NCI-H2171 treated with DMSO at 0.1 percent for 48 hours (cell line): ENCODE data around the gene PLA2G4E.

Experiments used
- DNase-seq: peaks from one replicate; lab custom pipeline; 2025; lab: John Stamatoyannopoulos, UW

The PLA2G4E gene

DNA sequence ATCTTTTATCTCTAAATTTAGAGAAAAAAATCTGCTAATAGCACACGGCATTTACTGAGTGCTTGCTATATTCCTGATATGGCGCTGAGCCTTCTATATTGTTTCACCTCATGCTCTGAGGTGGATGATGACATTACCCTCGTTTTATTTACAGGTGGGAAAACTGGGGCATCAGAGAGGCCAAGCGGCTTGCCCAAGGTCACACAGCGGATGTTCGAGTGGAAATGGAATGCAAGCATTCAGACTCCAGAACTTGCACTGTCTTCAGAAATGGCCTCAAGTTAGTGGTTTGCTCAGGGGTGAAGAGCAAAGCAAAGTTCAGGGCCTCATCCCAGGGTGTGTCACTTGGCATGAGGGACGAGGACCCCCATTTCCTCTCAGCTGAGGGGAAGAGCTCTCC lies 65.7 kb downstream of the PLA2G4E start:
- no peak for DNase-seq

GRCh38 chr15:41954036-41954435 lies 66.8 kb downstream of the PLA2G4E start:
- no peak for DNase-seq

DNA sequence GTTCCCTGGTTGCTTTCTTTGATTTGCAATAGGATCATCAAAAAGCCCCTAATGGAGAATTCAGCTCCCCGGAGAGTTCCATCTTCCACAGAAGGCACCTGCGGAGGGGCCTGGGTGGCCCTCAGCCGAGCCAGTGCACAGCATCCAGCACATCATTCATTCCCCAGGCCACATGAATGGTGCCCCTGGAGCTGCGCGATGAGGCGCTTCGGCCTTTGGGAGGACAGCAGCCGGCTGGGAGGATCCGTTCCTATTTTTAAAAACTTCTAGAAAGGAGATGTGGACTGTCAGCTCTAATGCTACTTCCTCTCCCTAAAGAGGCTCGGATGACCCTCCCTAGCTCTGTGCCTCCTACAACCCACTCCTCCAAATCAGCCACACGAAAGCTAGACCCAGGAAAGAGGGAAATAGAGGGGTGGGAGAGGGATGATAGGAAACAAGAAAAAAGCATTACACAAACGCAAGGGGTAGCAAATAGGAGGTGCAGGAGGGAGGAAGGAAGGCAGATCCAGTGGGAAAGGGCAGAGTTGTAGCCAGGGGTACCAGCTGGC lies 68.8 kb downstream of the PLA2G4E start:
- no peak for DNase-seq

GRCh38 chr15:41951571-41951970 lies 69.3 kb downstream of the PLA2G4E start:
- no peak for DNase-seq

GRCh38 chr15:41950489-41950888 lies 70.4 kb downstream of the PLA2G4E start:
- DNase-seq: no peak

DNA sequence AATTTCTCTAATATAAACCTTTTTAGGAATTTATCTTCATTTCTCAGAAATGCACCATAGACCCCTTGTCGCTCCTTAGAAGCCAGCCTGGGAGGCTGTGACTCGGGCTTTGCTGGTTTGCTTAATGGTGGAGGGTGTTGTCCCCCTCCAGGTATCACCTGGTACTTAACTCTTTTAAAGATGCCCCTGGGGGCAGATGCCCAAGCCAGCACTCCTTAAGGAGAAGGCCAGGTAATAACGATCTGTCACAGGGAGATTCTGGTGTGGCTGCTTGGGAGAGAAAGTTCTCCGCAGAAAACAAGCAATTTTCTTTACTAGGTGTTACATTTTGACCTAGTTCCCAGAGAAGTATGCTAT lies 70.7 kb downstream of the PLA2G4E start:
- DNase-seq: no peak

DNA sequence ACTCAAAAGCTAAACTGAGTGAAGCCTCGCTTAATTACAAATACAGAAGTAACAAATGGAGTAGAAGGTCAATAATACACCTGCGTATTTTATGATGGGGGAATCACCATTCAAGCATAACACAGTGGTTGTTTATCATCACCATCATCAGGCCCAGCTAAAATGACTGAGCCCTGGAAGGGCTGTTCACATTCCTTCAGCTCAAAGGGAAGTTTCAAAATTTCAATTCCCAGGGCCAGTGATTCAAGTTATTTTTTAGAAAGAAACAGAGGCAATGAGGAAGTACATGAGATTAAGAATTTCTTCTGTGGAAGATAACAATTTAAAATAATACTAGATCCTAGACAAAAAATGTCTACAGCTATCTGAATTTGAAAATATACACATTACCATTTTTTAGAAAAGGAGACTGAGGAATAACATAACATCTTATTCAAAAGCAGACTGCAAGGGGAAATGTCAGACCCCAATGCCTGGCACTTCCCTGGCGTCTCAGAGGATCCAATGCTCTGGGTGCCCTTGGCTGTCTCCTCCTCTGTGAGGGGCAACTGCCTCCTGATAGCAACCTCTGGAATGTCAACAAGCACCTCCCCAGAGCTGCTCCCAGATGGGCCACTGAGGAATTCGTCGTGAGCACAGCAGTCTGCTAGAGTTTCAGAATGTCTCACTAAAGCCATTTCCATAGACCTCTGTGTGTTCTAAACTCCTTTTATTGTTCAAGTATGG lies 71.3 kb downstream of the PLA2G4E start:
- no peak for DNase-seq

DNA sequence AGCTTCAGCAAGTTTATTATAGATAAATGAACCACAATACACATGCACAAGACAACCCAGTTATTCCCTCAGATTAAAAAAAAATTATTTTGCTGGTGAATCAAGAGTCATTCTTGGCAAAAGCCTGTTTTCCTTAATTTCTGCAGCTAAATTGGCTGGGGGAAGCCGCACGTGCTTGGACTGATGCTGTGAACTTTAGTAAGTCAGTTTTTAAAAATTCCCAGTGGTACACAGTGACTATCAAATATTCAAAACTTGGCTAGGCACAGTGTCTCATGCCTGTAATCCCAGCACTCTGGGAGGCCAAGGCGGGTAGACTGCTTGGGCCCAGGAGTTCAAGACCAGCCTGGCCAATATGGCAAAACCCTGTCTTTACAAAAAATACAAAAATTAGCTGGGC lies 72.4 kb downstream of the PLA2G4E start:
- no peak for DNase-seq

- no peak for DNase-seq
Observed at GRCh38 chr15:41946970-41947369, 73.9 kb downstream of the PLA2G4E start.

DNA sequence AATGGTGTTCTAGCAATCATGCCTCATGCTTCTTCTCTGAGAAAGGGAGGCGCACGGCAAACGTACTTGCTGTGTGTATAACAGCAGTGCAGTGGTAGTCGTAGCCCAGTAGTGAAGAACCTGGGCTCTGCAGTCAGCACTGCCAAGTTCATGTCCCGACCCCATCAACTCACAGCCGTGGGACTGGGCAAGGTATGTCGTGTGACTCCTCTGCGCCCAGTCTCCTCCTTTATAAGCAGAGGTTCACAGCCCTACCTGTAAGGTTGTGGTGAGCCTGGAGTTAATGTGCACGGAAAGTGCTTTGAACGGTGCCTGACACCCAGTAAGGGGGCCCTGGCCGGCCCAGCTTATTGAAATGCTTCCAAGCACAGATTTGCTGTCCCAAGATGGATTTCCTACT lies 75.1 kb downstream of the PLA2G4E start:
- no peak for DNase-seq

- DNase-seq: no peak
Observed at GRCh38 chr15:41945221-41945620, 75.6 kb downstream of the PLA2G4E start.

DNA sequence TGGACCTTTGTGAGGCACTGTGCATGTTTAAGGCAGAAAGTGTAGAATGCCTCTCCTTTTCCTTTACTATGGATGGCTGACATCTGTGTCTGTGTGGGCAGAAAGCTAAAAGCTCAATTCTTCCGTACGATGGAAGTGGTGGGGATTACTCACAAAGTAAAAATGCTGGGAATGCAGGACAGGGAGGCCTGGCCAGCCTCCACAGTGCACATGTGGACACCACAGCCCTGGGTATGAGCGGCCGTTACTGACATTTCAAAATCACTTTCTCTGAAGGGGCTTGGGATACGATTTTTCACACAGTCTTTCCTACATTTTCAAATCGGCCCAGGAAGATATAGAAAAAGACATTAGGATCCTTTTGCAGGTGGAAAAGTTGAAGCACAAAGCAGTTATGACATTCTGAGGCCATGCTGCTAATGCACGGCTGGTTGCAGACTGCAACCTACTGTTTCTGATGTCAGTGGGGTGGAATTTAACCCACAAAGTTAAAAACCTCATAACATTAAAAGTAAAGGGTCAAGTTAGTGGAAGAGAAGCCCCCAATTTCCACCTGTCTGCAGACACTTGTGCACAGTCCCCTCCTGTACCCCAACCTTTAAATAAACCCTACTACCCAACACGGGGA lies 76.4 kb downstream of the PLA2G4E start:
- DNase-seq: no peak

- peak; percentile 57 for DNase-seq
Observed at GRCh38 chr15:41943543-41944312, 77.1 kb downstream of the PLA2G4E start.

GRCh38 chr15:41942886-41943285 lies 78.0 kb downstream of the PLA2G4E start:
- no peak for DNase-seq

- DNase-seq: peak; percentile 17
Observed at GRCh38 chr15:41941644-41942415, 79.0 kb downstream of the PLA2G4E start.

GRCh38 chr15:41940441-41940857 lies 80.4 kb downstream of the PLA2G4E start:
- DNase-seq: no peak

GRCh38 chr15:41939986-41940385 lies 80.9 kb downstream of the PLA2G4E start:
- DNase-seq: no peak

DNA sequence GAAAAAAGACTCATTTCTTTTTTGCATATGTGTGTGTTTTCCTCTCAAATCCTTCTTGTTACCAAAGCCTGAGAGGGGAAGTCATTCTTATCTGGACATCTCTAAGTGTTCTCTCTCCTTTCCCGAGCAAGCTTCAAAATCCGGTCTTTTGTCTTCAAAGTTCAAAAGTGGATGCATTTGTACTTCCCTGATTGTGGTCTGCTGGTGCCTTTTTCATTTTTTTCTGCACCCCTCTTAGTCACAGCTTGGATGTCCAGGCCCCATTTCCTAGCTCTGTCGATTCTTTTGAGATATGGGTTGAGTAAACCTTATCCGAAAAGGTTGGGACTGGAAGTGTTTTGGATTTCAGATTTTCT lies 83.3 kb downstream of the PLA2G4E start:
- no peak for DNase-seq

GRCh38 chr15:41936649-41937567 lies 83.9 kb downstream of the PLA2G4E start:
- DNase-seq: no peak

- no peak for DNase-seq
Observed at GRCh38 chr15:41936155-41936554, 84.7 kb downstream of the PLA2G4E start.

DNA sequence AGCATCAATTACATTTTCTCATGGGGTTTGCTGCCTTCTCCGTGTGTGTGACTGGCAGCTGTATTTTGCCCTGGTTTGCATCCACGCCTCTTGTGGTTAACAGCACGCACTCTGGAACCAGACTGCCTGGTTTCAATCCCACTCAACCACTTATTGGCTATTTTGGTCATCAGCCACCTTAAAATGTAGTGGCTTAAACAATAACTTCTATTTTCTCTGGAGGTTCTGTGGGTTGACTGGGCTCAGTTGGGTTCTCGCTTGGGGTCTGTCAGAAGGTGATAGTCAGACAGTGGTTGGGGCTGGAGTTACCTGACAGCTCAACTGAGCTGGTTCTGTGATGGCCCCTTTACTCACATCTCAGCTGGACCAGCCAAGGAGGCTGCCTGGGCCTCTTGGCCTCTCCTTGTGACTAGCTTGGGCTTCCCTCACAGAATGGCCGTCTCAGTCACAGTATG lies 85.2 kb downstream of the PLA2G4E start:
- peak; percentile 4 for DNase-seq
